ENCODE results near the gene WNT3A. TPM values are rescaled to one million over a fixed set of nuclear protein-coding genes. Genes with fewer than 3 reads are reported as not detected.
A peak's percentile ranks its signal among the peaks of the same experiment; 100 is the strongest.

Gene WNT3A
- total RNA-seq, 6 experiments from 2014 or later = not detected

GRCh38 chr1:228009116-228009827 is 2.5 kb downstream of the WNT3A start:
- no peak overlapping the region for H3K27ac ChIP-seq
- no peaks in the 10 kb centered on the region for H3K9me3 ChIP-seq
- TF ChIP-seq POLR2A (IDR thresholded peaks at IDR 0.05) (no peak), CTCF (IDR thresholded peaks at IDR 0.05) (no peak)
- DNase-seq (peak in 1 of 3 donors; percentile 33), ATAC-seq (no peak)
- H3K4me1 ChIP-seq = no peaks in the 10 kb centered on the region
- WGBS (ENCODE audit: insufficient coverage, low coverage, low lambda C conversion rate, missing lambda C conversion rate) = 11% methylated on average over 4 of the region's 8 CpGs
- no peaks in the 10 kb centered on the region for H3K36me3 ChIP-seq
- H3K27me3 ChIP-seq = peaks cover 0 to 6% of the 10 kb centered on the region in 2 donors
- intact Hi-C loops (cut with DNase I) = no loop called here
- no peak overlapping the region for H3K4me3 ChIP-seq

- ATAC-seq (peak in 1 of 4 donors; percentile 7), DNase-seq (peak in 1 of 3 donors; percentile 43)
- no peak overlapping the region for H3K4me3 ChIP-seq
- 55% methylated on average over 8 of the region's 21 CpGs for WGBS (ENCODE audit: insufficient coverage, low coverage, low lambda C conversion rate, missing lambda C conversion rate)
- H3K27me3 ChIP-seq = no peaks in the 10 kb centered on the region
- TF ChIP-seq POLR2A (IDR thresholded peaks at IDR 0.05) (no peak), CTCF (IDR thresholded peaks at IDR 0.05) (no peak)
- H3K9me3 ChIP-seq = no peaks in the 10 kb centered on the region
- H3K36me3 ChIP-seq = no peaks in the 10 kb centered on the region
- intact Hi-C loops (cut with DNase I) = no loop called here
- H3K27ac ChIP-seq = no peak overlapping the region
- H3K4me1 ChIP-seq = no peaks in the 10 kb centered on the region
Measured at GRCh38 chr1:228009828-228010775, 3.3 kb downstream of the WNT3A start.

GRCh38 chr1:228010921-228011320 is 4.1 kb downstream of the WNT3A start:
- Histone ChIP-seq H3K4me3 (no peak overlapping the region), H3K27ac (no peak overlapping the region), H3K9me3 (no peaks in the 10 kb centered on the region), H3K36me3 (no peaks in the 10 kb centered on the region), H3K4me1 (no peaks in the 10 kb centered on the region), H3K27me3 (no peaks in the 10 kb centered on the region)
- 41% methylated on average over 3 of the region's 7 CpGs for WGBS (ENCODE audit: insufficient coverage, low coverage, low lambda C conversion rate, missing lambda C conversion rate)
- DNase-seq (peak in 1 of 3 donors; percentile 37), ATAC-seq (peak in 1 of 4 donors; percentile 14)
- TF ChIP-seq POLR2A (IDR thresholded peaks at IDR 0.05) (no peak), CTCF (IDR thresholded peaks at IDR 0.05) (no peak)
- intact Hi-C loops (cut with DNase I) = no loop called here

GRCh38 chr1:228011721-228012311 is 5.0 kb downstream of the WNT3A start:
- DNase-seq = peak in 1 of 3 donors; percentile 34
- ATAC-seq = no peak
- Histone ChIP-seq H3K9me3 (no peaks in the 10 kb centered on the region), H3K4me1 (no peaks in the 10 kb centered on the region), H3K4me3 (no peak overlapping the region), H3K27me3 (no peaks in the 10 kb centered on the region), H3K36me3 (no peaks in the 10 kb centered on the region), H3K27ac (no peak overlapping the region)
- 56% methylated on average over 6 of the region's 16 CpGs for WGBS (ENCODE audit: insufficient coverage, low coverage, low lambda C conversion rate, missing lambda C conversion rate)
- TF ChIP-seq POLR2A (IDR thresholded peaks at IDR 0.05) (no peak), CTCF (IDR thresholded peaks at IDR 0.05) (no peak)
- intact Hi-C loops (cut with DNase I) = no loop called here

All from right lobe of liver (tissue), 6 donors.